Muscle layer of duodenum (tissue), 2 donors: ENCODE measurements around the gene EIF4A3.

ENCODE experiments used
- H3K27ac ChIP-seq: one replicate; pipeline ENCODE4 v1.7.0; 2013; ENCODE audit warnings: mild to moderate bottlenecking, low read length
- H3K27me3 ChIP-seq: one replicate; pipeline ENCODE4 v1.7.0; 2013; ENCODE audit warnings: low read depth, mild to moderate bottlenecking, control low read depth, low read length
- H3K36me3 ChIP-seq, 2 donors: one replicate each; pipeline ENCODE4 v1.7.0; 2013; ENCODE audit warnings: low read length in 2 of 2, control low read depth in 1 of 2, mild to moderate bottlenecking in 1 of 2; ENCODE audit not compliant: insufficient read depth in 2 of 2, control insufficient read depth in 1 of 2
- H3K4me1 ChIP-seq, 2 donors: one replicate each; pipeline ENCODE4 v1.7.0; 2013; ENCODE audit warnings: low read length in 2 of 2, mild to moderate bottlenecking in 2 of 2, control low read depth in 1 of 2, moderate library complexity in 1 of 2; ENCODE audit not compliant: insufficient read depth in 2 of 2, control insufficient read depth in 1 of 2
- H3K4me3 ChIP-seq, 2 donors: one replicate each; pipeline ENCODE4 v1.7.0; 2013; ENCODE audit warnings: low read length in 2 of 2, low read depth in 1 of 2, mild to moderate bottlenecking in 1 of 2
- H3K9me3 ChIP-seq, 2 donors: one replicate each; pipeline ENCODE4 v1.7.0; 2013; ENCODE audit warnings: low read length in 2 of 2, control low read depth in 1 of 2, mild to moderate bottlenecking in 1 of 2; ENCODE audit not compliant: control insufficient read depth in 1 of 2
- donor health status: healthy.

Gene EIF4A3

DNA sequence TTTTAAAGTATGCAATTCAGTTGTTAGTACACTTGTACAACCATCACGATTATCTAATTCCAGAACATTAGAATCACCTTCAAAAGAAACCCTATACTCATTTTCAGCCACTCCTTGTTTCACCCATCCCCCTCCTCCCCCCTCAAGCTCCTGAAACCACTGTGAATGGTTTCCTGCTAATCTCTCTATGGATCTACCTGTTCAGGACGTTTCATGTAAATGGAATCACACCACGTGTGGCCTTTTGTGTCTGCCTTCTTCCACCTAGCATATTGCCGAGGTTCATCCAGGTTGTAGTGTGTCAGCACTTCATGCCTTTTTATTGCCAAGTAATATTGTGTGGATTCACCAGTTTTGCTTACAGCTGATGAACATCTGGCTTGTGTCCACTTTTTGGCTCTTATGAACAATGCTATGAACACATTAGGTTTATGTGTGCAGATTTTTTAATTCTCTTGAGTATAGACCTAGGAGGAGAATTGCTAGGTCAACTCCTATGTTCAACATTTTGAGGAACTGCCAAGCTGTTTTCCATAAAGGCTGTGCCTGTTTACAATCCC, 17.8 kb downstream of the EIF4A3 start:
- H3K4me1 ChIP-seq = peaks cover 0 to 4% of the 10 kb centered on the region in 2 donors
- H3K36me3 ChIP-seq = peaks cover 12 to 15% of the 10 kb centered on the region in 2 donors
- H3K4me3 ChIP-seq = no peak overlapping the region
- H3K9me3 ChIP-seq = no peaks in the 10 kb centered on the region
- no peaks in the 10 kb centered on the region for H3K27me3 ChIP-seq
- no peak overlapping the region for H3K27ac ChIP-seq

DNA sequence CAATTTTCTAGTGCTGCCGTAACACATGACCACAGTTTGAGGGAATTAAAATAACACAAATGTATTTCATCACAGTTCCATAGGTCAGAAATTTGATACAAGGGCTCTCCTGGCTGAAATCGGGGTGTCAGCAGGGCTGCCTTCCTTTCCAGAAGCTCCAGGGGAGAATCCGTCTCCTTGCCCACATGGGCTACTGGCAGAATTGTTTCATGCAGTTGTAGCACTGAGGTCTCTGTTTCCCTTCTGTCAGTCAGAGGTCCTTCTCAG, 20.5 kb downstream of the EIF4A3 start:
- H3K27me3 ChIP-seq = no peaks in the 10 kb centered on the region
- H3K36me3 ChIP-seq = no peaks in the 10 kb centered on the region
- peaks cover 0 to 4% of the 10 kb centered on the region in 2 donors for H3K4me1 ChIP-seq
- H3K4me3 ChIP-seq = no peak overlapping the region
- no peak overlapping the region for H3K27ac ChIP-seq
- H3K9me3 ChIP-seq = no peaks in the 10 kb centered on the region

DNA sequence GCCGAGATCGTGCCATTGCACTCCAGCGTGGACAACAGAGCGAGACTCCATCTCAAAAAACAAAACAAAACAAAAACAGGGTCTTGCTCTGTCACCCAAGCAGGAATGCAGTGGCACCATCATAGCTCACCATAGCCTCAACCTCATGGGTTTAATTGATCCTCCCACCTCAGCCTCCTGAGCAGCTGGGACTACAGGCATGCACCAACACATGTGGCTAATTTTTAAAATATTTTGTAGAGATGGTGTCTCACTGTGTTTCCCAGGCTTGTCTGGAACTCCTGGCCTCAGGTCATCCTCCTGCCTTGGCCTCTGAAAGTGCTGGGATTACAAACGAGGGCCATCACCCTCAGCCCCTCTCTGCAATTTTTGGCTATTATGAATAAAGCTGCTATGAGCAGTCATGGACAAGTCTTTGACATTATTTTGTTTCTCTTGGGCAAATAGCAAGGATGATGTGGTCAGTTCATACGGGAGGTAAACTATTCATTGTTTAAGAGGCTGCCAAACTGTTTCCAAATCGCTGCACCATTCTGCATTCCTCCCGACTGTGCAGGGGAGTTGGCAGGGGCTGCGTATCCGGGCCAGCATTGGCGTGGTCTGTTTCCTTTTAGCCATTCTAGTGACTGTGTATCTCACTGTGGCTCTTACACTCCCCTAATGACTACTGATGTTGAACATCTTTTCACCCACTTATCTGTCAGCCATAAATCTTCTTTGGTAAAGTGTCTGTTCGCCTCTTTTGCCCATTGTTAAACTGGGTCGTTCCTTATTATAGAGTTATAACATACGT, 21.1 kb downstream of the EIF4A3 start:
- no peak overlapping the region for H3K27ac ChIP-seq
- H3K4me3 ChIP-seq = no peak overlapping the region
- H3K36me3 ChIP-seq = no peaks in the 10 kb centered on the region
- H3K4me1 ChIP-seq = peaks cover 0 to 4% of the 10 kb centered on the region in 2 donors
- no peaks in the 10 kb centered on the region for H3K27me3 ChIP-seq
- H3K9me3 ChIP-seq = no peaks in the 10 kb centered on the region

DNA sequence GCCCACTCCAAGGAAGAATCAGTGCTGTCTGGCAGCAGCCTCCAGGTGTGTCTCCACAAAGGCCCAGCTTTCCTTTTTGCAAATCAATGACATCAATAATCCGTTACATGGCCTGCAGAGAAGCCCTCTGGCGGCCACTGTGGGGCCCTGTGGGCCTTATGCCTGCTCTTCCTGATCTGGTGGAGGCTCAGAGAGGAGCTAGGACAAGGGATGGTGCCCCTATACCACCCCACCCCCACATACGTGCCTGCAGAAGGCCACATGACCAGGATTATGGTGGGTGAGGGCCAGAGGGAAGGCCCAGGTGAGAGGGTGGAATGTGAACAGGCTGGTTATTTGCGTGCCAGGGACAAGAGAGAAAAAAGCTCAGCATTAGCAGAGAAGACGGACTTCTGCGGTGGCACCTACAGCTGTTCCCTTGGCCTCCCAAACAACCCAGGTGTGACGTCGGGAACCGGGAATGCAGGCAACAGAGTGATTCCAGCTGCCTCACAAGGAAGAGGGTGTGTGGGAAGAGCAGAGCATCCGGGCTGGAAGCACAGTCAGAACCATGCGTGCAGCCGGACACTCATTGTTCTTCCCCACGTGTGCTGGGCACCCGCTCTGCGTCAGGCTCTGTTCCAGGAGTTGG, 22.5 kb downstream of the EIF4A3 start:
- H3K4me3 ChIP-seq = no peak overlapping the region
- H3K4me1 ChIP-seq = peaks cover 0 to 4% of the 10 kb centered on the region in 2 donors
- H3K27ac ChIP-seq = no peak overlapping the region
- H3K9me3 ChIP-seq = no peaks in the 10 kb centered on the region
- no peaks in the 10 kb centered on the region for H3K27me3 ChIP-seq
- H3K36me3 ChIP-seq = no peaks in the 10 kb centered on the region

- Histone ChIP-seq H3K36me3 (no peaks in the 10 kb centered on the region), H3K4me3 (no peak overlapping the region), H3K27me3 (no peaks in the 10 kb centered on the region), H3K4me1 (peaks cover 0 to 4% of the 10 kb centered on the region in 2 donors), H3K27ac (no peak overlapping the region), H3K9me3 (no peaks in the 10 kb centered on the region)
These were observed 23.1 kb downstream of the EIF4A3 start for GRCh38 chr17:80123791-80124190.

- no peak overlapping the region for H3K4me3 ChIP-seq
- H3K27me3 ChIP-seq = no peaks in the 10 kb centered on the region
- peaks cover 0 to 7% of the 10 kb centered on the region in 2 donors for H3K36me3 ChIP-seq
- no peaks in the 10 kb centered on the region for H3K9me3 ChIP-seq
- no peak overlapping the region for H3K27ac ChIP-seq
- peaks cover 0 to 4% of the 10 kb centered on the region in 2 donors for H3K4me1 ChIP-seq
These were observed 23.9 kb downstream of the EIF4A3 start for GRCh38 chr17:80122926-80123505.

- H3K4me1 ChIP-seq = peaks cover 0 to 4% of the 10 kb centered on the region in 2 donors
- H3K9me3 ChIP-seq = no peaks in the 10 kb centered on the region
- peaks cover 0 to 9% of the 10 kb centered on the region in 2 donors for H3K36me3 ChIP-seq
- H3K27me3 ChIP-seq = no peaks in the 10 kb centered on the region
- no peak overlapping the region for H3K27ac ChIP-seq
- no peak overlapping the region for H3K4me3 ChIP-seq
These were observed 24.8 kb downstream of the EIF4A3 start for GRCh38 chr17:80122026-80122575.

DNA sequence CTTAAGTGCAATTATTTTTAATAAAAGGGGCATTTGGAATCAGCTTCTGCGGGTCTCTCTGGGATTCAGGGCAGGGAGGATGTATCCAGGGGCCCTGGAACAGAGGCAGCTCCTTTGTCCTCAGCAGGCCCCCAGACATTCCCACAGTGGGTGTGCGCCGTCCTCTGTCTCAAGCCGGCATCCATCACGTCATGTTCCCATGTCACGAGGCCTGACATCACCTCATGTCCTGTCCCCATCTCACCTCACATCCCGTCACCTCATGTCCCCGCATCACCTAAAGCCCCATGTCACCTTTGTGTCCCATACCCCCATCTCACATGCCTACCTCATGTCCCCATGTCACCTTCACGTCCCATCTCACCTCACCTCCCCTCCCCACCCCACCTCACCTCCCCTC, 27.1 kb downstream of the EIF4A3 start:
- no peaks in the 10 kb centered on the region for H3K27me3 ChIP-seq
- H3K36me3 ChIP-seq = peaks cover 0 to 14% of the 10 kb centered on the region in 2 donors
- H3K4me3 ChIP-seq = no peak overlapping the region
- no peak overlapping the region for H3K27ac ChIP-seq
- H3K9me3 ChIP-seq = no peaks in the 10 kb centered on the region
- peaks cover 0 to 4% of the 10 kb centered on the region in 2 donors for H3K4me1 ChIP-seq

- peaks cover 0 to 14% of the 10 kb centered on the region in 2 donors for H3K36me3 ChIP-seq
- no peak overlapping the region for H3K27ac ChIP-seq
- H3K9me3 ChIP-seq = no peaks in the 10 kb centered on the region
- H3K4me1 ChIP-seq = peaks cover 0 to under 1% of the 10 kb centered on the region in 2 donors
- H3K4me3 ChIP-seq = no peak overlapping the region
- H3K27me3 ChIP-seq = no peaks in the 10 kb centered on the region
These were observed 27.6 kb downstream of the EIF4A3 start for GRCh38 chr17:80119271-80119791.

DNA sequence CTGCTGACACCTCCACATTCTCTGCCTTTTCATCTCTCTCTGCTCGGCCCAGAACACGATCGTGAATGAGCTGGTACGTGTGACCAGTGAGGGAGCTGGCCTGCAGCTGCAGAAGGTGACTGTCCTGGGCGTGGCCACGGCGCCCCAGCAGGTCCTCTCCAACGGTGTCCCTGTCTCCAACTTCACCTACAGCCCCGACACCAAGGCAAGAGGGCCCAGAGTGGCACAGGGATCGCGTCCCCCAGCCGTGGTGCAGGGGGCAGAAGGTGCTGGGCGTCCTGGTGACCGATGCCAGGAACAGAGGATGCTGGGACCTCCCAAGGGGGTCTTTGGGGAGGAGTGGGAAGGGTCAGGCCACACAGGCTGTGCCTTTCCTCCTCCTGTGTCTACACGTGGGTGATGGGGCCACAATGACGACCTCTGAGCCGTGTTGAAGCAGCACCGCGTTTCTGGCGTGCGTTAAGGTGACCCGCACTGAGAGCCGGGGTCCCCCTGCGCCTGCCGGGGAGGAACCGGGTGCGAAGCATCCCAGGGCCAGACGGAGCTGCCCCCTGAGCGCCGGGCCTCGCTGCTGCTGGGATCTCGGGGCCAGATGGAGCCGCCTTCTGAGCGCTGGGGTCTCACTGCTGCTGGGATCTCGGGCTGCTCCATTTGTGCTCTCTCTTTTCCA, 28.2 kb downstream of the EIF4A3 start:
- H3K27ac ChIP-seq = no peak overlapping the region
- no peaks in the 10 kb centered on the region for H3K4me1 ChIP-seq
- no peaks in the 10 kb centered on the region for H3K27me3 ChIP-seq

More for the DNA sequence above, 28.2 kb downstream of the EIF4A3 start:
- Histone ChIP-seq H3K4me3 (no peak overlapping the region), H3K9me3 (no peaks in the 10 kb centered on the region), H3K36me3 (peaks cover 0 to 14% of the 10 kb centered on the region in 2 donors)
